GM12872 (cell line): ENCODE results near the gene TSPEAR.

Source experiments
- TF ChIP-seq, protein P1 (sequence below): IDR thresholded peaks from 3 replicates; pipeline ENCODE4 v1.5.1; 2011; ENCODE audit warnings: low read depth, mild to moderate bottlenecking, low read length, moderate library complexity; ENCODE audit not compliant: insufficient read depth

The TSPEAR gene

DNA sequence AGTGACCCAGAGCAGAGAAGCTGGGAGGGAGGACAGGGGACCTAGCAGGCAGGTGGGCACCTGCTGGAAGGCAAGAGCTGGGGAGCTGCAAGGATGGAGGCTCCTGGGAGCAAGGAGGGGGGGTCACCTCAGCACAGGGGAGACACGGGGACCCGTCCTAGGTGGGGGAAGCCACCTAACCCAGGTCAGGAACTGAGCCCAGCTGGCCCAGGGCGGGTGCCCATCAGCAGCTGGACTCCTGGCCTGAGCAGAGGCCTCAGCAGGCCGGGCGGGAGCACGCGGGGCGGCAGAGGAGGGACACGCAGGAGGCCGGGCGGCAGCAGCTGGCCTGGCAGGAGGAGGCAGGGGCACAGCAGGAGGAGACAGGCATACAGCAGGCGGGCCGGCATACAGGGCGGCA is 172.3 kb downstream of the TSPEAR start:
- TF ChIP-seq, protein P1, sequence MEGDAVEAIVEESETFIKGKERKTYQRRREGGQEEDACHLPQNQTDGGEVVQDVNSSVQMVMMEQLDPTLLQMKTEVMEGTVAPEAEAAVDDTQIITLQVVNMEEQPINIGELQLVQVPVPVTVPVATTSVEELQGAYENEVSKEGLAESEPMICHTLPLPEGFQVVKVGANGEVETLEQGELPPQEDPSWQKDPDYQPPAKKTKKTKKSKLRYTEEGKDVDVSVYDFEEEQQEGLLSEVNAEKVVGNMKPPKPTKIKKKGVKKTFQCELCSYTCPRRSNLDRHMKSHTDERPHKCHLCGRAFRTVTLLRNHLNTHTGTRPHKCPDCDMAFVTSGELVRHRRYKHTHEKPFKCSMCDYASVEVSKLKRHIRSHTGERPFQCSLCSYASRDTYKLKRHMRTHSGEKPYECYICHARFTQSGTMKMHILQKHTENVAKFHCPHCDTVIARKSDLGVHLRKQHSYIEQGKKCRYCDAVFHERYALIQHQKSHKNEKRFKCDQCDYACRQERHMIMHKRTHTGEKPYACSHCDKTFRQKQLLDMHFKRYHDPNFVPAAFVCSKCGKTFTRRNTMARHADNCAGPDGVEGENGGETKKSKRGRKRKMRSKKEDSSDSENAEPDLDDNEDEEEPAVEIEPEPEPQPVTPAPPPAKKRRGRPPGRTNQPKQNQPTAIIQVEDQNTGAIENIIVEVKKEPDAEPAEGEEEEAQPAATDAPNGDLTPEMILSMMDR: no peak

DNA sequence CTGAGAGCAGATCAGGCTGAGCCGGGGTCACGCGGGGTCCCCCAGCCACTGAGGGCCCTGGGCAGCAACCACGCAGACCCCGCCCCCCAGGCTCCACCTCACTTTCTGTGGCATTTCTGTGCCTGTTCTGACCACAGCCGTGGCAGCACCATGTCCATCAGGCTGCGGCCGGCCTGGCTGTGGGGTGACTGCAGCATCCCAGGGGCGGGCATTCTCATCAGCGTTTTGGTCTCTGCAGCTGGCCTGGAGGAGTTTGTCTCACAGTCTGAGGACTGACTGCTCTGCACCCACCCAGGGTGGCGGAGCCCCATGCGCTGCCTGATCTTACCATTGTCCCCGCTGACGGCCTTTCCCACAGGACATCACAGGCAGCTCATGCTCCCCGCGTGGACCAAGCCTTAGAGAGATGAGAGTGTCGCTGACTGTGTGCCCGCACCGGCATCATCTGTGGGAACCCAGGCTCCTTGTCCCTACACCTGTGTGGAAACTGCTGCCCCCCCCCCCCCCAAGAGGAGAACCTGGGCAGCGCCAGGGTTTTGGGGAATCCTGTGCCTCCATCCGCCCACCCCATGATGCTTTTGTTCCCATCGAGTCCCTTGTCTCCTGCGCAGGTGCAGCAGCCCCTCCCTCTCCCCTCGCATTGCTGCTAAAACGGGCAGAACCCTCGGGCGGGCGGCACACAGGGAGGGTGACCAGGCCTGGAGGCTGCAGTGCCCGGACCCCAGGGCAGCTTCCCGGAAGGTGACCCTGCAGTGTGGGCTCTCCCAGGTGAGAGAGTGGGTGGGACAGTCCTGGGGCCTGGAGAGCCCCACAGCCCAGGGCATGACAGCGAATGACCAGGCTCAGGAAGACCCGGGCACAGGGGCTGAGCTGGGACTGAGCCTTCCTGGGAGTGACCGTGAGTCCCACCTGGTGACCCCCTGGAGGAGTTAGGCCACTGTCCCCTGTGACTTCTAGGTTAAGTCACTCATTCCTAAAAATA is 173.2 kb downstream of the TSPEAR start:
- TF ChIP-seq, protein P1: no peak

DNA sequence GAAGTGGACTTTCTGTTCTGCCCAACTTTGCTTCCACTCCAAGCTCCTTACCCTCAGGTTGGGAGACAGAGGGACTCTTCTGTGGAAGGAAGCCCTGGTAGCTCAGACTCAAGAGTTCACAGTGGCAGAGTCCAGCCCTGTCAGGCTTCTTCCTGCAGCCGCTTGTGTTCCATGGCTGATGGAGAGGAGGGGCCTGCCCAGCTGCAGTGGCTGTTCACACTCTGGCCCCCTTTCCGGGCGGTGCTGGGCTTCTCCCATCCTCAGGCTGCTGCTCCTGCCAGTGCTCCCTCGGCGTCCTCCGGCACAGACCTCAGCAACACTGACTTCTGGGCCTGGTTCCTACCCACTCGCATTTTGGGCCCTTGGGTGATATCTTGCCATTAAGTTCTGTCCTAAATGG is 175.4 kb downstream of the TSPEAR start:
- TF ChIP-seq, protein P1: no peak

DNA sequence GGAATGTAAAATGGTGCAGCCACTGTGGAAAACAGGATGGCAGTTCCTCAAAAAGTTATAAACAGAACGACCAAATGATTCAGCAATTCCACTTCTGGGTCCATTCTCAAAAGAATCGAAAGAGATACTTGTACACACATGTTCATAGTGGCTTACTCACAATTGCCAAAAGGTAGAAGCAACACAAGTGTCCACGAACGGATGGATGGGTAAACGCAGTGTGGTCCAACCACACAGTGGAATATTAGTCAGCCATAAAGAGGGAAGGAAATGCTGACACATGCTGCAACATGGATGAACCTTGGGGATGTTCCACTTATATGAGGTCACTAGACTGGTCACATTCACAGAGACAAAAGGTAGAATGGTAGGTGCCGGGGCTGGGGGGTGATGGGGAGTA is 176.7 kb downstream of the TSPEAR start:
- TF ChIP-seq, protein P1: no peak

DNA sequence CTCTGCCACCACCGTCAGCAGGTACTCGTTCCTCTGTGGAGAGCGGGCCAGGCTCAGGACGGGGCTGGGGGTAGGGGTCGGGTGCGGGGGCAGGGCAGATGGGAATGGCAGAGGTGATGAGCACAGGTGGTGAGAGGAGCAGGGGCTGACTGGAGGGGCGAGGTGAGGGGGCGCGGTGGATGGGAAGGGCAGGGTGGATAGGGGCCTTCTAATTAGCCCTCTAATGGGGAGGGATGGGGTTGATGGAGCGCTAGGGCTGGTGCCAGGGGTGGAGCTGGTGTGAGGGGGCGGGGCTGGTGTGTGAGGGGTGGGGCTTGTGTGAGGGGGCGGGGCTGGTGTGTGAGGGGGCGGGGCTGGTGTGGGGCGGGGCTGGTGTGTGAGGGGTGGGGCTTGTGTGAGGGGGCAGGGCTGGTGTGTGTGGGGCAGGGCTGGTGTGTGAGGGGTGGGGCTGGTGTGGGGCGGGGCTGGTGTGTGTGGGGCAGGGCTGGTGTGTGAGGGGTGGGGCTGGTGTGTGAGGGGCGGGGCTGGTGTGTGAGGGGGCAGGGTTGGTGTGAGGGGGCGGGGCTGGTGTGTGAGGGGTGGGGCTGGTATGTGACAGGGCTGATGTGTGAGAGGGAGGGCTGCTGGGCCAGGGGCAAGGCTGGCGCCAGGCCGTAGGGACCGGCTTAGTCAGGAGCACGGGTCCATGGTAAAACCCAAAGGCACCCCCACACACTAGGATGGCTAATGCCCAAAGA is 177.3 kb downstream of the TSPEAR start:
- TF ChIP-seq, protein P1: no peak

DNA sequence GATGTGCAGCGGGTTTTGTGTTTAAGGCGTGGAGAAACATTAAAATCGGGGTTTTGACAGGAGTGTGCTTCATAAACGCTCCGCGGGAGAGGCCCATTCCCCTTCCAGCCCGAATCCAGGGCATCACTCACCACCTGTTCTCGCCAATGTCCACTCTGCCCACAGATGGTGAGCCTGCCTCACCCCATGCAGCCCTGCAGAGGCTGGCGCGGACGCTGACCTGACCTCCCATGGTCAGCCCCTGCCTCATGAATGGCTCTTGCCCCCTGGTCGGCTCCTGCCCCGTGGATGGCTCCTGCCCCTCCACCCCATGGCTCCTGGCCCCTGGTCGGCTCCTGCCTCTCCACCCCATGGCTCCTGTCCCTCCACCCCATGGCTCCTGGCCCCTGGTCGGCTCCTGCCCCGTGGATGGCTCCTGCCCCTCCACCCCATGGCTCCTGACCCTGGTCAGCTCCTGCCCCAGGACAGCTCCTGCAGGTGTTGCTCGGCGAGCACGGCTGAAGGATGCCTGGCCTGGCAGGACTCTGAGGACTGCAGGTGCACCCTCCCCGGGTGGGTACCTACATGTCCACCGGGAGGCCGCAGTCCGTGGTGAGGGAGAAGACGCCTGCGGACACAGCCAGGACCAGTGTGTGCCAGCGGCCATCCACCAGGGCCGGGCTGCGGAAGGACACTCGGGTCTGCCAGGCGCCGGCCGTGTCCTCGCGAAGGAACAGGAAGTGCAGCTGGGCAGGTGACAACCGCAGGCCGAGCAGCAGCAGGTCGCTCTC is 178.1 kb downstream of the TSPEAR start:
- TF ChIP-seq, protein P1: no peak

DNA sequence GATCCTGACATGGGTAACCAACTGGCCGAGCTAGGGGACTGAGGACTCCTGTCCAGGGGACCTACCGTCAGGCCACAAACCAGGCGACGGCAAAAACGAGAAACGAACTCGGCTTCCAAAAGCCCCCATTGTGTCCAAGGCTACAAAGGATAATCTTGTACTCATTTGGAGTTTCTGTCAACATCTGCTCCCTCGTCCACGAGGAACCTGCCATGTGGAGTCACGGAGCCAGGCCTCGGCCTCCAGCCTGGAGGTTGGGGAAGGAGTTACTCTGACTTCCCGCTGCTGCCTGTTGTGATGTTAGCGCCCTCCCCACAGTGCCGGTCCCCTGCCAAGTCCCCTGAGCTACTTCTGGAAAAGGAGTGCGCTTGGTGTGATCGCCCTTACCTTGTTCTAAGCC is 178.7 kb downstream of the TSPEAR start:
- TF ChIP-seq, protein P1: no peak
